Measurements from ENCODE around the gene FAM114A1. TPM values are rescaled to one million over a fixed set of nuclear protein-coding genes. Genes with fewer than 3 reads are reported as not detected.

Gene FAM114A1
- total RNA-seq, 1 donor from 2014 or later: 159 TPM

DNA sequence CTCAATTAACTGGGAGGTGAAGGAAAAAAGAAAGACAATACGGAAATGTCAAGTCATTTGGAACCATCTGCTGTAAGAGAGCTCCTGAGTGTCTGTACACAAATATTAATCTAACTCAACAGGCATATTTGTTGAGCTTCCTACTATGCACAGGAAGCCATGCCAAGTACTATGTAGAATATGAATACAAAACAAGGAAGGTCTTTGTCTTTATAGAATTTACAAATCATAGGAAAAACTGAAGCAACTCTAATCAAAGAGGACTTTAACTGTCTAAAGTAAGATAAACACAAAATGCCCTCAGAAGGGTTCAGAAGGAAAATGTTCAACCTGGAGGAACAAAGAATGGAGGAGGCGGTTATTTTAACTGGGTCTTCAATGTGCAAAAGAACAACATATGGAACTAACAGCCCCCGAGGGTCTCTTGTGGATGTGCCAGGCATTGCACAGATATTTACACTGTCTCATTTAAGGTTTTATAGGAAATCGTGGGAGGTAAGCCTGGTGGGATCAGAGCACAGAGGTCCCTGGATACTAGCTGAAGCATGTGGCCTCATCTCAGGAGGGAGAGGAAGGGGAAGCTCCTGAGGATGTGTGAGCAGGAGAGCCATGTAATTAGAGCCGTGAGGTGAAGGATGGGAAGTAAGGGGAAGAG is 5.8 kb downstream of the FAM114A1 start:
- Histone ChIP-seq H3K4me3 (ENCODE audit: insufficient read depth, low read depth, low read length) (no peak overlapping the region), H3K4me2 (ENCODE audit: low read length) (peak overlapping the region; percentile 31), H3K4me1 (ENCODE audit: insufficient read depth, low read length) (peaks cover 38% of the 10 kb centered on the region), H3K9me3 (ENCODE audit: insufficient read depth, low read depth, low read length) (no peaks in the 10 kb centered on the region), H3K79me2 (ENCODE audit: insufficient read depth, low read length) (peaks cover 98% of the 10 kb centered on the region), H3K36me3 (ENCODE audit: insufficient read depth, low read length) (peaks cover 36% of the 10 kb centered on the region), H2AFZ (ENCODE audit: low read depth, low read length) (no peak overlapping the region), H3K27ac (ENCODE audit: low read depth, low read length) (no peak overlapping the region), H4K20me1 (ENCODE audit: insufficient read depth, low read length) (peaks cover 78% of the 10 kb centered on the region), H3K9ac (ENCODE audit: low read length) (no peak overlapping the region), H3K27me3 (ENCODE audit: insufficient read depth, low read length) (no peaks in the 10 kb centered on the region)
- Mint-ChIP-seq H3K36me3 (ENCODE audit: low read depth, unreplicated experiment) (peaks cover 20% of the 10 kb centered on the region), H3K4me1 (ENCODE audit: low read depth, unreplicated experiment) (peaks cover 41% of the 10 kb centered on the region), H3K27me3 (ENCODE audit: low read depth, unreplicated experiment) (no peaks in the 10 kb centered on the region), H3K9me3 (ENCODE audit: unreplicated experiment) (no peaks in the 10 kb centered on the region), H3K27ac (ENCODE audit: unreplicated experiment) (no peak overlapping the region), H3K4me3 (ENCODE audit: unreplicated experiment) (peak overlapping the region; percentile 10)
- FAIRE-seq (no peak), DNase-seq (ENCODE audit: low read depth) (no peak)
- no peak for TF ChIP-seq EZH2 (IDR thresholded peaks at IDR 0.05; ENCODE audit: insufficient read depth, low read length)
- TF ChIP-seq, protein P1, sequence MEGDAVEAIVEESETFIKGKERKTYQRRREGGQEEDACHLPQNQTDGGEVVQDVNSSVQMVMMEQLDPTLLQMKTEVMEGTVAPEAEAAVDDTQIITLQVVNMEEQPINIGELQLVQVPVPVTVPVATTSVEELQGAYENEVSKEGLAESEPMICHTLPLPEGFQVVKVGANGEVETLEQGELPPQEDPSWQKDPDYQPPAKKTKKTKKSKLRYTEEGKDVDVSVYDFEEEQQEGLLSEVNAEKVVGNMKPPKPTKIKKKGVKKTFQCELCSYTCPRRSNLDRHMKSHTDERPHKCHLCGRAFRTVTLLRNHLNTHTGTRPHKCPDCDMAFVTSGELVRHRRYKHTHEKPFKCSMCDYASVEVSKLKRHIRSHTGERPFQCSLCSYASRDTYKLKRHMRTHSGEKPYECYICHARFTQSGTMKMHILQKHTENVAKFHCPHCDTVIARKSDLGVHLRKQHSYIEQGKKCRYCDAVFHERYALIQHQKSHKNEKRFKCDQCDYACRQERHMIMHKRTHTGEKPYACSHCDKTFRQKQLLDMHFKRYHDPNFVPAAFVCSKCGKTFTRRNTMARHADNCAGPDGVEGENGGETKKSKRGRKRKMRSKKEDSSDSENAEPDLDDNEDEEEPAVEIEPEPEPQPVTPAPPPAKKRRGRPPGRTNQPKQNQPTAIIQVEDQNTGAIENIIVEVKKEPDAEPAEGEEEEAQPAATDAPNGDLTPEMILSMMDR (IDR thresholded peaks at IDR 0.05; ENCODE audit: insufficient read depth, low read depth, low read length): no peak

DNA sequence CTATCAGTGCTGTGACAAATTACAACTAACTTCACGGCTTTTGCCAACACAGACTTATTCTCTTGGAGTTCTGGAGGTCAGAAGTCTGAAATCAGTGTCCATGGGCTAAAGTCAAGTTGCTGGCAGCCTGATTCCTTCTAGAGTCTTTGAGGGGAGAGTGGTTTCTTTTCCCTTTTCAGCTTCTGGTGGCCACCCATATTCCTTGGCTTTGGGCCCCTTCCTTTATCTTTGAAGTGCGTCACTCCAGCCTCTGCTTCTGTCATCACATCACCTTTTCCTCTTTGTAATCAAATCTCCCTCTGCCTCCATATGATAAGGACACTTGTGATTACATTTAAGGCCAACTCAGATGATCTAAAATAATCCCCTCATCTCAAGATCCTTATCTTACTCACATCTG is 9.0 kb downstream of the FAM114A1 start:
- no peak overlapping the region for H3K9ac ChIP-seq (ENCODE audit: low read length)
- H3K27ac Mint-ChIP-seq (ENCODE audit: unreplicated experiment): no peak overlapping the region
- DNase-seq (ENCODE audit: low read depth) (peak; percentile 49), FAIRE-seq (no peak)
- H3K4me3 ChIP-seq (ENCODE audit: insufficient read depth, low read depth, low read length): no peak overlapping the region
- TF ChIP-seq EZH2 (IDR thresholded peaks at IDR 0.05; ENCODE audit: insufficient read depth, low read length): no peak
- TF ChIP-seq, protein P1 (IDR thresholded peaks at IDR 0.05; ENCODE audit: insufficient read depth, low read depth, low read length): no peak
- no peaks in the 10 kb centered on the region for H3K9me3 Mint-ChIP-seq (ENCODE audit: unreplicated experiment)
- peaks cover 20% of the 10 kb centered on the region for H3K4me1 Mint-ChIP-seq (ENCODE audit: low read depth, unreplicated experiment)
- H3K36me3 ChIP-seq (ENCODE audit: insufficient read depth, low read length): peaks cover 44% of the 10 kb centered on the region
- no peaks in the 10 kb centered on the region for H3K27me3 ChIP-seq (ENCODE audit: insufficient read depth, low read length)
- H3K9me3 ChIP-seq (ENCODE audit: insufficient read depth, low read depth, low read length): no peaks in the 10 kb centered on the region
- peaks cover 15% of the 10 kb centered on the region for H3K4me1 ChIP-seq (ENCODE audit: insufficient read depth, low read length)
- no peak overlapping the region for H2AFZ ChIP-seq (ENCODE audit: low read depth, low read length)
- H3K79me2 ChIP-seq (ENCODE audit: insufficient read depth, low read length): peaks cover 92% of the 10 kb centered on the region
- H3K27me3 Mint-ChIP-seq (ENCODE audit: low read depth, unreplicated experiment): no peaks in the 10 kb centered on the region
- H3K36me3 Mint-ChIP-seq (ENCODE audit: low read depth, unreplicated experiment): peaks cover 25% of the 10 kb centered on the region
- H3K4me2 ChIP-seq (ENCODE audit: low read length): no peak overlapping the region
- no peak overlapping the region for H3K27ac ChIP-seq (ENCODE audit: low read depth, low read length)
- H3K4me3 Mint-ChIP-seq (ENCODE audit: unreplicated experiment): no peak overlapping the region
- peaks cover 92% of the 10 kb centered on the region for H4K20me1 ChIP-seq (ENCODE audit: insufficient read depth, low read length)

DNA sequence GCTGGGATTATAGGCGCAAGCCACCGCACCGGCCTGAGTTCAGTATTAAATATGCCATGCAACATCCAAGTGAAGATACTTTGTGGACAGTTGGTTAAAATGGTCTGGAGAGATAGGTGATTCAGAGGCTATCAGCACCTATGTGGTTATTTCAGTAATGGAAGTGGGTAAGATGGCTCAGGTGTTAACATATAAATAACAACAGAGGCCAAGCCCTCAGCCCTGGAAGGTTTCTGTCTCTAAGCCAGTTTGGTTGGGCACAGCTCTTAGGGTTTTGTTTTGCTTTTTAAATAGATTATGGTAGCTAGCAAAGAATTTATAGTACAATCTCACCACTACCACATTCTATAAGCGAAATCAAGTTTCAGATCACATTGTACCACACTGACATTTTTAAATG is 16.6 kb downstream of the FAM114A1 start:
- no peaks in the 10 kb centered on the region for H3K9me3 ChIP-seq (ENCODE audit: insufficient read depth, low read depth, low read length)
- H3K4me2 ChIP-seq (ENCODE audit: low read length): no peak overlapping the region
- Mint-ChIP-seq H3K27ac (ENCODE audit: unreplicated experiment) (no peak overlapping the region), H3K27me3 (ENCODE audit: low read depth, unreplicated experiment) (no peaks in the 10 kb centered on the region), H3K36me3 (ENCODE audit: low read depth, unreplicated experiment) (peaks cover 25% of the 10 kb centered on the region), H3K4me1 (ENCODE audit: low read depth, unreplicated experiment) (peaks cover 11% of the 10 kb centered on the region), H3K9me3 (ENCODE audit: unreplicated experiment) (no peaks in the 10 kb centered on the region), H3K4me3 (ENCODE audit: unreplicated experiment) (no peak overlapping the region)
- H3K27me3 ChIP-seq (ENCODE audit: insufficient read depth, low read length): no peaks in the 10 kb centered on the region
- peak; percentile 5 for FAIRE-seq
- peaks cover 47% of the 10 kb centered on the region for H4K20me1 ChIP-seq (ENCODE audit: insufficient read depth, low read length)
- no peak overlapping the region for H3K4me3 ChIP-seq (ENCODE audit: insufficient read depth, low read depth, low read length)
- H3K4me1 ChIP-seq (ENCODE audit: insufficient read depth, low read length): peaks cover 10% of the 10 kb centered on the region
- DNase-seq (ENCODE audit: low read depth): no peak
- TF ChIP-seq EZH2 (IDR thresholded peaks at IDR 0.05; ENCODE audit: insufficient read depth, low read length): no peak
- H2AFZ ChIP-seq (ENCODE audit: low read depth, low read length): no peak overlapping the region
- H3K27ac ChIP-seq (ENCODE audit: low read depth, low read length): no peak overlapping the region
- no peak overlapping the region for H3K9ac ChIP-seq (ENCODE audit: low read length)
- H3K79me2 ChIP-seq (ENCODE audit: insufficient read depth, low read length): peaks cover 68% of the 10 kb centered on the region
- peaks cover 44% of the 10 kb centered on the region for H3K36me3 ChIP-seq (ENCODE audit: insufficient read depth, low read length)
